Neural cell (in vitro differentiated cells): ENCODE measurements around the gene MSI2. TPM values are rescaled to one million over a fixed set of nuclear protein-coding genes. Genes with fewer than 3 reads are reported as not detected.

Experiments used
- H2AFZ ChIP-seq: fragments of 200-600, 300-800 bp; sonication (generic), shearing (Covaris generic); 2 replicates; pipeline ENCODE4 v1.6.0; 2014; ENCODE audit warnings: low read depth, mild to moderate bottlenecking, antibody characterized with exemption, low read length, moderate library complexity
- H3F3A ChIP-seq: fragments of 200-600 bp; shearing (Covaris generic); 2 replicates; pipeline ENCODE4 v1.6.1; 2016; ENCODE audit warnings: mild to moderate bottlenecking, moderate library complexity, mixed read lengths, antibody characterized with exemption, low read length; ENCODE audit not compliant: insufficient read depth, poor library complexity, severe bottlenecking
- H3K27ac ChIP-seq: fragments of 200-600, 300-800 bp; sonication (generic), shearing (Covaris generic); 2 replicates; pipeline ENCODE4 v1.5.1; 2014; ENCODE audit warnings: mild to moderate bottlenecking, low read length, moderate library complexity
- H3K27me3 ChIP-seq: fragments of 300-800, 200-600 bp; sonication (generic), shearing (Covaris generic); 2 replicates; pipeline ENCODE4 v1.6.0; 2014; ENCODE audit warnings: mild to moderate bottlenecking, low read depth, low read length, moderate library complexity; ENCODE audit not compliant: insufficient read depth
- H3K36me3 ChIP-seq: fragments of 300-800, 200-600 bp; sonication (generic), shearing (Covaris generic); 2 replicates; pipeline ENCODE4 v1.5.1; 2014; ENCODE audit warnings: mild to moderate bottlenecking, antibody characterized with exemption, low read length, moderate library complexity; ENCODE audit not compliant: insufficient read depth
- H3K4me2 ChIP-seq: fragments of 300-800, 200-600 bp; sonication (generic), shearing (Covaris generic); 2 replicates; pipeline ENCODE4 v1.6.0; 2014; ENCODE audit warnings: mild to moderate bottlenecking, low read length
- H3K4me3 ChIP-seq: fragments of 300-800, 200-600 bp; sonication (generic), shearing (Covaris generic); 2 replicates; pipeline ENCODE4 v1.5.1; 2014; ENCODE audit warnings: mild to moderate bottlenecking, low read length, moderate library complexity
- H3K79me2 ChIP-seq: fragments of 200-600 bp; shearing (Covaris generic); replicated peaks from 2 replicates; pipeline ENCODE4 v1.6.0; 2014; ENCODE audit warnings: mild to moderate bottlenecking, low read length, moderate library complexity; ENCODE audit not compliant: insufficient read depth
- H3K9ac ChIP-seq: fragments of 300-800, 200-600 bp; sonication (generic), shearing (Covaris generic); 2 replicates; pipeline ENCODE4 v1.6.1; 2016; ENCODE audit warnings: mild to moderate bottlenecking, low read length, mixed read lengths
- H3K9me2 ChIP-seq: fragments of 200-600 bp; shearing (Covaris generic); 2 replicates; pipeline ENCODE4 v1.6.1; 2016; ENCODE audit warnings: mild to moderate bottlenecking, low read length, mixed read lengths; ENCODE audit not compliant: insufficient read depth
- H3K9me3 ChIP-seq: fragments of 200-600, 300-800 bp; sonication (generic), shearing (Covaris generic); 2 replicates; pipeline ENCODE4 v1.6.1; 2016; ENCODE audit warnings: mild to moderate bottlenecking, mixed run types, low read length, moderate library complexity, mixed read lengths
- H4K20me1 ChIP-seq: fragments of 200-600 bp; shearing (Covaris generic); 2 replicates; pipeline ENCODE4 v1.6.1; 2016; ENCODE audit warnings: mild to moderate bottlenecking, mixed run types; ENCODE audit not compliant: insufficient read depth
- EP300 ChIP-seq: fragments of 450-650 bp; conservative IDR thresholded peaks from 2 replicates; pipeline ENCODE4 v1.6.1; 2014; ENCODE audit warnings: antibody characterized with exemption, mild to moderate bottlenecking, moderate library complexity; ENCODE audit not compliant: poor library complexity, severe bottlenecking
- EZH2 ChIP-seq: fragments of 200-600, 300-800 bp; shearing (Covaris generic), sonication (generic); IDR thresholded peaks from 2 replicates; pipeline ENCODE4 v1.6.1; 2014; ENCODE audit warnings: antibody characterized with exemption, low read length, borderline replicate concordance, mild to moderate bottlenecking; ENCODE audit not compliant: insufficient read depth, poor library complexity, severe bottlenecking
- MXI1 ChIP-seq: fragments of 450-650 bp; conservative IDR thresholded peaks from 2 replicates; pipeline ENCODE4 v1.6.1; 2014; ENCODE audit warnings: antibody characterized with exemption, mild to moderate bottlenecking; ENCODE audit not compliant: poor library complexity, severe bottlenecking
- POLR2AphosphoS5 ChIP-seq: IDR thresholded peaks from 2 replicates; pipeline ENCODE4 v1.6.1; 2012
- RAD21 ChIP-seq: fragments of 450-650 bp; conservative IDR thresholded peaks from 2 replicates; pipeline ENCODE4 v1.6.1; 2014; ENCODE audit warnings: antibody characterized with exemption, mild to moderate bottlenecking, moderate library complexity
- REST ChIP-seq: IDR thresholded peaks from 2 replicates; pipeline ENCODE4 v1.6.1; 2012; ENCODE audit warnings: borderline replicate concordance
- SMC3 ChIP-seq: fragments of 450-650 bp; conservative IDR thresholded peaks from 2 replicates; pipeline ENCODE4 v1.6.1; 2014; ENCODE audit warnings: antibody characterized with exemption, mild to moderate bottlenecking, moderate library complexity; ENCODE audit not compliant: poor library complexity
- TAF1 ChIP-seq: IDR thresholded peaks from 2 replicates; pipeline ENCODE4 v1.6.1; 2012; ENCODE audit warnings: low read depth
- polyA plus RNA-seq: library from polyadenylated mRNA; depleted of rRNA; stranded (reverse); fragments of >200 nt; gene quantifications from 2 replicates; pipeline ENCODE4 v1.2.3, GENCODE V29; 2014
- TF ChIP-seq, protein P1 (sequence below): fragments of 450-650 bp; IDR thresholded peaks from 2 replicates; pipeline ENCODE4 v1.5.1; 2014; ENCODE audit warnings: antibody characterized with exemption, mild to moderate bottlenecking, moderate library complexity; ENCODE audit not compliant: poor library complexity, severe bottlenecking

MSI2 gene
- polyA plus RNA-seq, 1 donor from 2014 or later, result 61.4 TPM

DNA sequence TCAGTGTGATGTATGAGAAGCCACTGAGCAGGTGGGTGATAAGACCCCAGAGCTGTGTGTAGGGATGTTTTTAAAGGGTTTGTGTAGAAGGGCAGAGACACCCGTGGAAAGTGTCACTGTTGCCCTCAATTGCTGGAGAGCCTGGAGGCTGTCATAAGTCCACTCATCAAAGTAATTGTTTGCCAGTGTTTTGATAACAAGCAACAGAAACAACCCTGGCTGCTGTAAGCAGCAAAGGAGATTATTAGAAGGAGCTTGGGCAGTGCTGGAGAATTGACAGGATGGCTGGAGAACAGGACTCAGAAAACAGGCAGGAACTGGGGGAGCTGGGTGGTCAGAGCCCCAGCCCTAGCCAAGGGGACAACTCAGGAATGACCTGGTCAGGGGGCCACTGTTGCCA, 369.2 kb downstream of the MSI2 start:
- Histone ChIP-seq H3K4me3 (no peak overlapping the region), H3K9me2 (no peaks in the 10 kb centered on the region), H3K9me3 (no peaks in the 10 kb centered on the region), H3K79me2 (no peaks in the 10 kb centered on the region), H3K9ac (no peak overlapping the region), H2AFZ (no peak overlapping the region), H3F3A (no peaks in the 10 kb centered on the region), H3K27ac (no peak overlapping the region), H4K20me1 (no peaks in the 10 kb centered on the region), H3K36me3 (no peaks in the 10 kb centered on the region), H3K4me2 (no peak overlapping the region), H3K27me3 (no peaks in the 10 kb centered on the region)
- TF ChIP-seq EZH2 (no peak), TAF1 (no peak), REST (no peak), MXI1 (no peak), SMC3 (no peak), EP300 (no peak), RAD21 (no peak), POLR2AphosphoS5 (no peak)
- TF ChIP-seq, protein P1, sequence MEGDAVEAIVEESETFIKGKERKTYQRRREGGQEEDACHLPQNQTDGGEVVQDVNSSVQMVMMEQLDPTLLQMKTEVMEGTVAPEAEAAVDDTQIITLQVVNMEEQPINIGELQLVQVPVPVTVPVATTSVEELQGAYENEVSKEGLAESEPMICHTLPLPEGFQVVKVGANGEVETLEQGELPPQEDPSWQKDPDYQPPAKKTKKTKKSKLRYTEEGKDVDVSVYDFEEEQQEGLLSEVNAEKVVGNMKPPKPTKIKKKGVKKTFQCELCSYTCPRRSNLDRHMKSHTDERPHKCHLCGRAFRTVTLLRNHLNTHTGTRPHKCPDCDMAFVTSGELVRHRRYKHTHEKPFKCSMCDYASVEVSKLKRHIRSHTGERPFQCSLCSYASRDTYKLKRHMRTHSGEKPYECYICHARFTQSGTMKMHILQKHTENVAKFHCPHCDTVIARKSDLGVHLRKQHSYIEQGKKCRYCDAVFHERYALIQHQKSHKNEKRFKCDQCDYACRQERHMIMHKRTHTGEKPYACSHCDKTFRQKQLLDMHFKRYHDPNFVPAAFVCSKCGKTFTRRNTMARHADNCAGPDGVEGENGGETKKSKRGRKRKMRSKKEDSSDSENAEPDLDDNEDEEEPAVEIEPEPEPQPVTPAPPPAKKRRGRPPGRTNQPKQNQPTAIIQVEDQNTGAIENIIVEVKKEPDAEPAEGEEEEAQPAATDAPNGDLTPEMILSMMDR, result no peak

DNA sequence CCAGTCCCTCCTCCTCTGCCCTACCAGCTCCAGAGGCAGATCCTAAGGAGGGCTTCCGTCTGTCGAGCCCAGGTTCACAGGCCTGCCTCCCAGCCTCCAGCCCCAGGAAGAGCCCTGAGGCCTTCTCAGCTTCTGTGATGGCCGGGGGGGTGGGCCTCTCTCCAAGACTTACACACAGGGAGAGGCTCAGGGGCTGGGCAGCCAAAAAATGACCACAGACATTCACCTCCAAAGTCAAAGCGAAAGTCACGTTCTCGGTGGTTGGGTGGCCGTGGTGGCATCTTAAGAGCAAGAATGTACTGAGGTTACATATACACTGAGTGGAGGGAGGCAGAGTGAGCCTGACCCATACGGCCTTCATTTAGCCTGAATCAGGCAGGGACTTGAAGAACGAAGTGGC, 369.6 kb downstream of the MSI2 start:
- H3K9me2 ChIP-seq, result no peaks in the 10 kb centered on the region
- no peak overlapping the region for H3K27ac ChIP-seq
- H3K27me3 ChIP-seq, result no peaks in the 10 kb centered on the region
- no peak overlapping the region for H3K9ac ChIP-seq
- H3K79me2 ChIP-seq, result no peaks in the 10 kb centered on the region
- no peak overlapping the region for H3K4me2 ChIP-seq
- TF ChIP-seq, protein P1, result no peak
- TF ChIP-seq TAF1 (no peak), EZH2 (no peak), SMC3 (no peak)
- H2AFZ ChIP-seq, result no peak overlapping the region
- no peaks in the 10 kb centered on the region for H4K20me1 ChIP-seq
- H3F3A ChIP-seq, result no peaks in the 10 kb centered on the region
- H3K9me3 ChIP-seq, result no peaks in the 10 kb centered on the region
- no peak overlapping the region for H3K4me3 ChIP-seq
- no peaks in the 10 kb centered on the region for H3K36me3 ChIP-seq
